ENCODE data around the gene GSE1.
A peak's percentile ranks its signal among the peaks of the same experiment; 100 is the strongest.

GSE1 gene

DNA sequence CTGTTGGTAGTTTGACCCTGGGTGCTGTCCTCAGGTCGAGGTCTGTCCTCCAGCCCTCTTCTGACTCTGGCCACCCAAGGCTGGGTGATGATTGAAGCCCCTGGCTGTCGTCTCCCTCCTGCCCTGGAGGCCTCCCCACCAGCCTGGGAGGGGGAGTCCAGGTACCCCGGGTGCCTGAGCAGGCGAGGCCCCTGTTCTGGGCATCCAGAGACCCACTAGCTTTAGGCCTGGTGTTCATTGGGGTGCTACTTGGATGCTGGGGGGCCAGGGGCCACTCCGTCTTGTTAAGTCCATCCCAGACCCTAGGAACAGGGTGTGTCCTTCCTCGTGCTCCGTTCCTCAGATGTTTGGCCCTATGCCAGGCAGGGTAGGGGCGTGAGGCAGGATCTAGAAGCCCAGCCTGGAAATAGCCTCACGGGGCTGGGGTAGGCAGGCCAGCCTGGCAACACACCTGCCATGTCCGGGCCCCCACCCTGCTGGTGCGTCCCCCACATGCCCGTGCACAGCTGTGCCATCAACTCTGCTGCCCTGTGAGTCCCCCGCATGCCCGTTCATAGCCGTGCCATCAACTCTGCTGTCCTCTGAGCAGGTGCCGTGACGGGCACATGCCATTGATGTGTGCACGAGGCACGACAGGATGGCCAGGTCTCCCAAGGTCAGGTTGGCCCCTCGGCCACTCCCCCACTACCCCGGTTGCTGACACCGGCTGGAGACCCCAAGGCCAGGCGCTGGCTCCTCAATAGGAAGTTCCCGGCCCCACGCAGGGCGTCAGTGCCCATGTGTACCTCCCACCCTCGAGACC lies 38.7 kb downstream of the GSE1 start:
- no peak for DNase-seq

DNA sequence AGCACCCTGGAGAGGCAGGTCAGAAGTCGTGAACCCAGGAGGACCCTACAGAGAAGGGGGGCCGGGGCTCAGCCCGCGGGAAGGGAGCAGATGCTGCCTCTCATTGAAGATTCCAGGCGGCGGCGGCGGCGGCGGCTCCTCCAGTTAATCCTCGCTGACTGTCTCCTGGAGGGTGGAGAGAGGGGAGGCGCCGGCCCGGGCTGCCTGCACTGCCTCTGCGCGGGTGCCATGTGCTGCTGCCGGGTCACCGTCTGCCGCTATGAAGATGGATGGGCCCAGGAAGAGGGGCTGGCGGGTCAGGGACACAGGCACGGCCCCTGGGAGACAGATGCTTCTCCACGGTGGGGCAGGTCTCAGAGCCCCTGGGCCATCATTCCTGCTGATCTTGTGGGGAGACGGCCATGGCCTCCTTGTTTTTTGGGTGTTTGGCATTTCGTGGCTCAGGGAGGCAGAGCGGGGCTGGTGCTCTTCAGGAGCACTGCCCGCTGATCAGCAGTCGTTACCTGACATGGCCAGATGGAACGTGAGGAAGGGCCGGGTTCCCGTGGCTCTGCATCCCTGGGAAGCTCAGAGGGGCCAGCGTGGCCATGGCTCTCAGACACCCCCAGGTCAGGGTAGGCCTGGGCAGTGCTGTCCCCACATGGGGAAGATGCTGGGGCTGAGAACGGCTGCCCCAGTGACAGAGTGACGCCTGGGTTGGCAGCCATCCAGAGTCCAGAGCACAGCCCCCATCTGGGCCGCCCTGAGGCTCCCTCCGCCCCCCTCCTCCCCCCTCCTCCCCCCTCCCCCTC lies 39.5 kb downstream of the GSE1 start:
- DNase-seq = peak; percentile 74

- DNase-seq = no peak
Observed at GRCh38 chr16:85653290-85653891, 40.3 kb downstream of the GSE1 start.

GRCh38 chr16:85654251-85655095 lies 41.4 kb downstream of the GSE1 start:
- DNase-seq = no peak

DNA sequence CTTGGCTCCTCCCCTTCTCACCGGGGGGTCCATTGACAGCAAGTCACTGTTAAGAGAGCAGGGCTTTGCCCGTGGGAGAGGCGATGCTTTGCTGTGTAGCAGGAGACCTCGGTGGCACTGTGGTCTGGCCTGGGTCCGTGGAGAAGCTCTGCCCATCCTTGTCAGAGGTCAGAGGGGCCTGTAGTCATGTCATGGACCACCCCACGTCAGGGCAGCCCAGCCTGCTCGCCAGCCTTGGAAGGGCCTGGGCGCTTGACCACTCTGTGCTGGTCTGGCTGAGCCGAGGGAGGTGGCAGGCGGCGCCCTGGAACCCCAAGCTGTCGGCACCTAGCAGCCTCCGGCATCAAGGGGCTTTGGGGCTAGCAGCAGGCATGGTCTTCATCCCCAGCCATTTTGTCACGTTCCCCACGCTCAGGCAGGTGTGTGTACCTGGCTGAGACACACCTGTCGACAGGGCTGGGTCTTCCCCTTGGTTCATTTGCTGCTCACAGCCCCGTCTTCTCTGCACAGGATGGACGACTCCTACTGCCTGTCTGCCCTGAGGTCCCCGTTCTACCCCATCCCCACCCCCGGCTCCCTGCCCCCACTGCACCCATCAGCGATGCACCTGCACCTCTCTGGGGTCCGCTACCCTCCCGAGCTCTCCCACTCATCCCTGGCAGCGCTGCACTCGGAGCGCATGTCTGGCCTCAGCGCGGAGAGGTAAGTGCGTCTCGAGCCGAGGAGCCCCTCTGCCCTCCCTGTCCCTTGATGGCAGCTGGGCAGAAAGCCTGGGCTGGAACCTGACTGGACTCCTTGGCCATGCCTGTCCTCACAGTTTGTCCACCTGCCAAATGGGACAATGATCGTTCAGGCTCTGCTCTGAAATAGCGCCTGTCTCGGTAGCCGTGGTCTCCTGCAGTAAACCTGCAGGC lies 42.4 kb downstream of the GSE1 start:
- no peak for DNase-seq

DNA sequence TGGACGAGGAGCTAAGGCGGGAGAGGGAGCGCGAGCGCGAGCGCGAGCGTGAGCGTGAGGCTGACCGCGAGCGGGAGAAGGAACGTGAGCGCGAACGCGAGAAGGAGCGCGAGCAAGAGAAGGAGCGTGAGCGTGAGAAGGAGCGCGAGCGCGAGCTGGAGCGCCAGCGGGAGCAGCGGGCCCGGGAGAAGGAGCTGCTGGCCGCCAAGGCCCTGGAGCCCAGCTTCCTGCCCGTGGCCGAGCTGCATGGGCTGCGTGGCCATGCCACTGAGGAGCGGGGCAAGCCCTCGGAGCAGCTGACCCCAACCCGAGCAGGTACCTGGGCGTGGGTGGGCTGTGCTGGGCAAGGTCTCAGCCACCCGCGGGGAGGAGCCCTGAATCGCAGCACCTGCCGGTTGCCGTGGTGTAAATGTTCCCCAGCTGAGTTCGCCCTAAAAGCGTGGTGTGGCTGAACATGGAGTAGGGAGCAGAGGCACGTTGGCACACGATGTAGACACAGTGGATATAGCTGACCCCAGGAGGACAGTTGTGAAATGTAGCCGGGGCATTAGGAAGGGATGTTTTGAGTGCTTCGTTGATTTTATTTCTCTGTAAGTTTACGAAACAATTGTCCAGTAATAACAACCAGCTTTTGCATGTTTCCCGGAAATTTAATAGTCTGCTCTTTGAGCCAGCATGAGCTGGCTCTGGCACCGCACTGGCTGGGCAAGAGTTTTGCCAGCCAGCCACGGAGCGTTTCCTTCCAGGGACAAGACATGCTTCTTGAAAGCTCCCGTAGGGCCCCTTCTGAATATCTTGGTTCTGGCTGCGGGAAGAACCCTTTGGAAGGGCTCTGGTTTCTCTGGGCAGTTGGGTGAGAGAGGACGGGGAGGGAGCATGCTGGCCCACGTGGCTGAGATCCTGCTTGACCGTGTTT lies 43.5 kb downstream of the GSE1 start:
- DNase-seq = no peak

DNA sequence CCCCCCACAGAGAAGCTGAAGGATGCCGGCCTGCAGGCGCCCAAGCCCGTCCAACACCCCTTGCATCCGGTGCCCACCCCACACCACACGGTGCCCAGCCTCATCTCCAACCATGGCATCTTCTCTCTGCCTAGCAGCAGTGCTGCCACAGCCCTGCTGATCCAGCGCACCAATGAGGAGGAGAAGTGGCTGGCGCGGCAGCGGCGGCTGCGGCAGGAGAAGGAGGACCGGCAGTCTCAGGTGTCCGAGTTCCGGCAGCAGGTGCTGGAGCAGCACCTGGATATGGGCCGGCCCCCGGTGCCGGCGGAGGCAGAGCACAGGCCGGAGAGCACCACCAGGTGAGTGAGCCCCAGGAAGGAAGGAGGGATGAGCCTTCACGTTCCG lies 44.1 kb downstream of the GSE1 start:
- no peak for DNase-seq

- no peak for DNase-seq
Observed at GRCh38 chr16:85657996-85658395, 44.9 kb downstream of the GSE1 start.

- DNase-seq = no peak
Observed at GRCh38 chr16:85658504-85659326, 45.6 kb downstream of the GSE1 start.

DNA sequence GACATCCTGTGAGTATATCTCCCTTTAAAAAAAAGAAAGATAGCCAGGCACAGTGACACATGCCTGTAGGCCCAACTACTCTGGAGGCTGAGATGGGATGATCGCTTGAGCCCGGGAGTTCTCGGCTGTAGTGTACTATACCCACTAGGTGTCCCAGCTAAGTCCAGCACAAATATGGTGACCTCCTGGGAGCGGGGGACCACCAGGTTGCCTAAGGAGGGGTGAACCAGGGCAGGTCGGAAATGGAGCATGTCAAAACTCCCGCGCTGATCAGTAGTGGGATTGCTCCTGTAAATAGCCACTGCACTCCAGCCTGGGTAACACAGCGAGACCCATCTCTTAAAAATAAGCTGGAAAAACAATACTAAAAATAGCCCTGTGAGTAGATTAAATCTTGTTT lies 46.2 kb downstream of the GSE1 start:
- no peak for DNase-seq

- peak; percentile 75 for DNase-seq
Observed at GRCh38 chr16:85659805-85660511, 46.8 kb downstream of the GSE1 start.

DNA sequence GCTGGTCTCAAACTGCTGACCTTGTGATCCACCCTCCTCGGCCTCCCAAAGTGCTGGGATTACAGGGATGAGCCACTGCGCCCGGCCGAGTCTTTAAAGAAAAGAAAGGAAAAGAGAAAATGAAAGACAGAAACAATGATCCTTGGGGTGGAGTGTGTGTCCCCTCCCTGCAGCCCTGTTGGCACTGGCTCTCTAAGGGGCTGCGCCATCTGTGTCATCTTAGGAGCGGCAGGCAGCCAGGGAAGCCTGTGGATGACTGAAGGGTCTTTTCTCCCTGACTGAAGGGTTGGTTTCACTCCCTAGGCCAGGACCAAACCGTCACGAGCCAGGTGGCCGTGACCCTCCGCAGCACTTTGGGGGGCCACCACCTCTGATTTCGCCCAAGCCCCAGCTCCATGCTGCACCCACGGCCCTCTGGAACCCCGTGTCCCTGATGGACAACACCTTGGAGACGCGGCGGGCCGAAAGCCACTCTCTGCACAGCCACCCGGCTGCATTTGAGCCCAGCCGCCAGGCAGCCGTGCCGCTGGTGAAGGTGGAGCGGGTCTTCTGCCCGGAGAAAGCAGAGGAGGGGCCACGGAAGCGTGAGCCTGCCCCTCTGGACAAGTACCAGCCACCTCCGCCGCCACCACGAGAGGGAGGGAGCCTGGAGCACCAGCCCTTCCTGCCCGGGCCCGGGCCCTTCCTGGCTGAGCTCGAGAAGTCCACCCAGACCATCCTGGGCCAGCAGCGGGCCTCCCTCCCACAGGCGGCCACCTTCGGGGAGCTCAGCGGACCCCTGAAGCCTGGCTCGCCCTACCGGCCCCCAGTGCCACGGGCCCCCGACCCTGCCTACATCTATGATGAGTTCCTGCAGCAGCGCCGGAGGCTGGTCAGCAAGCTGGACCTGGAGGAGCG lies 48.0 kb downstream of the GSE1 start:
- DNase-seq = no peak

- no peak for DNase-seq
Observed at GRCh38 chr16:85661740-85662481, 48.8 kb downstream of the GSE1 start.

DNA sequence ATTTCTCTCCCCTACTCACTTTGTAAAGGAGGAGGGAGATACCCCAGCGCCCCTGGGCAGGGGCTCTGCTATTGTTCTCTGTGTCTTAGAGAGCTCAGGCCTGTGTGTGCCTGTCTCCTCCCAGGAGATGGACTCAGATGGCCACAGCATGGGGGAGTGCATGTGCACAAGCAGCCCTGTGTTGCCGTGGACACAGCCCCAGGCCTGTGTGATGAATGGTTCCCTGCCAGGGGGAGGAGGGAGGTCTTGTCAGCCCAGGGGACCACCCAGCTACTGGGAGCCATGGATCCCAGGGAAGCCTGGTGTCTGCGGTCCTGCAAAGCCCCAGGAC lies 49.3 kb downstream of the GSE1 start:
- no peak for DNase-seq

GRCh38 chr16:85662976-85663830 lies 50.1 kb downstream of the GSE1 start:
- no peak for DNase-seq

- DNase-seq = peak; percentile 43
Observed at GRCh38 chr16:85663891-85664321, 50.8 kb downstream of the GSE1 start.

Data from NCI-H1694 (cell line).